ENCODE results near the gene TSEN2.
"Not testable (repeated sequence)": the region's sequence is repeated elsewhere in the genome, so short reads cannot be mapped to it uniquely, and the experiment has no call there.

TSEN2 gene

DNA sequence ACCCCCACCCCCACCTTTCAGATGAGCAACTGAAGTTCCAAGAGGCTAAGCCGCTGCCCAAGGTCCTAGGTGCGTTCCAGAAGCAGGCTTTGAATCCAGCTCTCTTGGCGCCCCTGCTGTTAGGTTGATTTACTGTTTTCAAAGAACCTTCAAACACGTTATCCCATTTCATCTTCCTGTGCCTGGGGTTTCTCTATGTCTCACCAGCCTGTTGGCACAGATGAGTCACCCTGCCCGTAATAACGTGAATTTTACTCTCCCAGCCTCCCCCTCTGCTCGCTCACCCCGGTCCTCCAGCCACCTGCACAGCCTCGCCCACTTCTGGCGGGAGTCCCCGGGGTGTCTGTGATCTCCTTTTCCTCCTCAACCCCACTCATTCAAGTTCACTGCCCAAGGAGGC lies 13.0 kb upstream of the TSEN2 start:
- DNase-seq: peak in 1 of 56 donors; percentile 12

- DNase-seq: no peak
Measured at GRCh38 chr3:12472000-12472610, 12.2 kb upstream of the TSEN2 start.

DNA sequence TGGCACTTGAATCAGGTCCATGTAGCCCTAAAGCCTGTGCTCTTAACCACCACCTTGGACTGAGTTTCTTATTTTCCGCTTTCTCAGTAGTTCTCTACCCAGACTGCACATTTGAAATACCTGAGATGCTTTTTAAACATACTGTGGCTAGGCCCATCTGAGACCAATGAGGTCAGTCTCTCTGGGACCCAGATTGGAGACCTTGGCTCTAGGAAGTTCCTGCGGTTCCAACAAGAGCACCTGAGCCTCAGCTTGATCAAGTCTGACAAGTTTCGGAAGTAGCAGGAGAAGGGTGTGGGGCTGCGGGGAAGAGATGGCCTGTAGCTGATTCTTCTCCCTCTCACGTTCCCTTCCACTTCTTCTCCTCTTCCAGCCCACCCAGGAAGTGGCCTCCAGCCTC lies 11.5 kb upstream of the TSEN2 start:
- no peak for DNase-seq

GRCh38 chr3:12473511-12473910 lies 10.8 kb upstream of the TSEN2 start:
- no peak for DNase-seq

- no peak for DNase-seq
Measured at GRCh38 chr3:12476238-12476897, 7.9 kb upstream of the TSEN2 start.

DNA sequence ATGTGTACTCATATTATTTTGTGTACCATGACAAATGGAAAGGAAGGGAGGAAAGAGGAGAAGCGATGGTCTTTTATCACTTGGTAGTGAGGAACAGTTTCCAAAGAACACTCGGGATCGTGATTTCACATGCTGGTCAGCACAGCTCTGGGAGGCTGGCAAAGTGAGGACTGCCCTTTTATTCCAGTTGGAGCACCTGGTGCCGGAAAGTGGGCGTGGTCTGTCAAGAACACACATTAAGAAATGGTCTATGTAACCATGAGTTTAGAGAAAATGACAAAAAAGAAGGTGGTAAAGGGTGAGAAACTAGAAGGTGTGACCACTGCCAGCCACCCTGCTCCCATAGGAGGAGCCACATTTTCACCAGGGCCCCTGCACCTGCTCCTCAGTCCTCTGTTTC lies 7.0 kb upstream of the TSEN2 start:
- no peak for DNase-seq

GRCh38 chr3:12478326-12478725 lies 6.0 kb upstream of the TSEN2 start:
- no peak for DNase-seq

GRCh38 chr3:12479198-12479597 lies 5.1 kb upstream of the TSEN2 start:
- not testable (repeated sequence) for DNase-seq

DNA sequence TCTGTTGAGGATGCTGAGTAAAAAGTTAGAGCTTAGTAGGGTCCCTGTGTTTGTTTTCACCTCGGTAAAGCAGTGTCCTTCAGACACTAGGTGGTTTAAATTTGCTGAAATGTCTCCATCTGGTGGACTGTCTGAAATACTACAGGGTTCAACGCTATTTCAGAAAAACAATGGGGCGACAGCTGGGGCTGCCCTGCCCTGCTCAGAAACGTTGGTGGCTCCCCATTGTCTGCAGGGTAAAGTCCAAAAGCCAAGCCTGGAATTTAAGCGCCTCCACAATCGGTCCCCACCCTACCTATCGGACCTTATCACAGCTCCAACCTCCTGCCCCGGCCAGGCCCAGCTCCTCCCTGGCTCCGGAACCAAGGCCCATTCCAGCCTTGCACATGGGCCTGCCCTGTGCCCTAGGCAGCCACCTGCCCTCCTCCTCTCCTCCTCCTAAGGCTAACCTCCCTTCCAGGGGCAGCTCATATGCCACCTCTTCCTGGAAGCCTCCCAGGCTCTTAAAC lies 4.3 kb upstream of the TSEN2 start:
- DNase-seq: peak in 4 of 56 donors; percentile 7 to 27 (median 9)

- DNase-seq: no peak
Measured at GRCh38 chr3:12483410-12483809, 870 bp upstream of the TSEN2 start.

DNA sequence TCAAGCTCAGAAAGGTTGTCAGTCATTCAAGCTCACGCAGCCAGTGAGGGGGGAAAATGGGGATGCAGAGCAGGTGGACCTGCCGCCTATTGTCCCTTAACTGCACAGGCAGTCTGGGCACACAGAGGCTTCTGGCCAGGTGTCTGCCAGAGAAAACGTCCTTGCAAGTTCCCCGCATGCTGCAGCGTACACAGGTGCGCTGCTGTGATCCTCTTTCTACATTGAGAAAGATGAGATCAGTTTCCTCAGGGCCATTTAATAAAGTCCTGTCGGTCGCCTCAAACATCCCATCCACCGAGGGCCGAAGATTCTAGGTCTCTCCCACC lies 445 bp upstream of the TSEN2 start:
- DNase-seq: peak in 2 of 56 donors; percentile 49

- no peak for DNase-seq
Measured at GRCh38 chr3:12484983-12485327, 675 bp downstream of the TSEN2 start.

- DNase-seq: no peak
Measured at GRCh38 chr3:12486001-12486400, 1.7 kb downstream of the TSEN2 start.

DNA sequence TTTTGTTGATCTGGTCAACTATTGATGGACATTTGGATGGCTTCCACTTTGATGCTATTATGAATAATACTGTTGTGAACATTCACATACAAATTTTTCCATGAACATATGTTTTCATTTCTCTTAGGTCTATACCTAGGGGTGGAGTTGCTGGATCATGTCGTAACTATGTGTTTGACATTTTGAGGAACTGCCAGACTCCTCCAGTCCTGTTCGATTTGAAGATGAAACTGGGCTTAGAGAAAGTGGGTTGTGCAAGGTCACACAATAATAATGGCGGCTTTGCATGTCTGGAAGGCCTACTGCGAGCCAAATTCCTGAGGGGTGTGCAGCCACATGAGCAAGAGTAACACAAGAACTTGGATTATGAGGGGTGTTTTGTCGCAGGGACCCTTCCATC lies 2.6 kb downstream of the TSEN2 start:
- no peak for DNase-seq

DNA sequence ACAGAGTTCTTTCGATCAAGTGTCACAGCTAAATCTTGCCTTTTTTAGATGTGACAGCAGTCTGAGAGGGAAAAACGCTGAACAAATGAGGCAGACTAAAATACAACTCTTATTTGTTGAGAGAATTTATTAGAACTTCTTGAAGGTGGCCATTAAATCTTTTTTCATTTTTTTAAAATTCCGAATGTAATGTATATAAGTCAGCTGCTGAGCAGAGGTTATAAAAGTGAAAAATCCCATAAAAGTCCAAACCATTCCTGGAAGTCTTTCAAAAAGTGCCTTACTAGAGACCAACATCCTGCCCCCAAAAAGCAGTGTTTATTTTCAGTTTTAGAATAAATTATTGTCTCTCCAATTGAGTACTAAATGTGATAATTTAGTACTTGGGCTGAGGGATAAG lies 3.1 kb downstream of the TSEN2 start:
- DNase-seq: no peak

- DNase-seq: no peak
Measured at GRCh38 chr3:12487786-12488185, 3.5 kb downstream of the TSEN2 start.

DNA sequence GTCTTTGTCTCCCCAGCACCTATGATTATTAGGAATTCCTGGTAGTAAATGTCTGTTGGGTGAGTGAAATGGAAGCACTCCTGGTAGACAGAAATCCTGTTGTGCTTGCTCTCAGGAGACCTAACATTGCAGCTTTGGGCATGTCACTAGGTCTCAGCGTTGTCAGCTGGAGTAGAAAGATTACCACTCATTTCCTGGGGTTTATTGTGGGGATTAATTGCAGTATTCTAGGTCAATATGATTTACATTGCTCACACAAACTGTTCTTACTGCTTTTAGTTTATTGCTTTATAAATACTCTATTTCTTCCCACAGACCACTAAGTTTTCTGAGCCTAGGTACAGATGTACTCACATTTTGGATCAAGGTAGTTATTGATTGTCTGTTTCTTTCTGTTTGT lies 5.1 kb downstream of the TSEN2 start:
- DNase-seq: no peak

DNA sequence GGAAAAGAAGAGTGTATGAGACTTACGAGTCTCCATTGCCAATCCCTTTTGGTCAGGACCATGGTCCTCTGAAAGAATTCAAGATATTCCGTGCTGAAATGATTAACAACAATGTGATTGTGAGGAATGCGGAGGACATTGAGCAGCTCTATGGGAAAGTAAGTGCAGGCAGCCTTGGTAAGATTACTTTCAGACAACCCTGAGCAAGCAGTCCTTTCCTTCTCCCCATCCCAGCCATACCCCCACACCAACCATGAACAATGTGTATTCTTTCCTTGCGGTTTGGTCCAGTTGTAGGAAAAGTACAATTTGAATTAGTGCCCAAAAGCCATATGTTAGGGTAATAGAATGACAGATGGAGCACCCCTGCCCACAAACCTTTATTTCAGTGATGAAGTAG lies 5.6 kb downstream of the TSEN2 start:
- no peak for DNase-seq

DNA sequence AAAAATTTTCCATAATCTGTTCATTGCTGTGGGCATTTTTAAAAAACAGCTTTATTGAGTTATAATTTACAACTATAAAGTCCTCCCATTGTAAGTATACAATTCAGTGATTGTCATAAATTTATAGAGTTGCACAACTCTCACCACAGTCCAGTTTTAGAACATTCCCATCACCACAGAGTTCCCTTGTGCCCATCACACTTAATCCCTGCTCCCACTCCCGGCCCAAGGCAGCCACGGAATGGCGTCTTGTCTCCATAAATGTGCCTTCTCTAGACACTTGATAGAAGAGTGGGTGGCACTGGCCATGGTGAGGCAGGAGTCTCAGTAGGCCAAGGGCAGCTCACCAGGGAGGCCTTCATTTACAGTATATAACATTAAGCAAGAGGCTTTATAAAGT lies 6.3 kb downstream of the TSEN2 start:
- DNase-seq: no peak

DNA sequence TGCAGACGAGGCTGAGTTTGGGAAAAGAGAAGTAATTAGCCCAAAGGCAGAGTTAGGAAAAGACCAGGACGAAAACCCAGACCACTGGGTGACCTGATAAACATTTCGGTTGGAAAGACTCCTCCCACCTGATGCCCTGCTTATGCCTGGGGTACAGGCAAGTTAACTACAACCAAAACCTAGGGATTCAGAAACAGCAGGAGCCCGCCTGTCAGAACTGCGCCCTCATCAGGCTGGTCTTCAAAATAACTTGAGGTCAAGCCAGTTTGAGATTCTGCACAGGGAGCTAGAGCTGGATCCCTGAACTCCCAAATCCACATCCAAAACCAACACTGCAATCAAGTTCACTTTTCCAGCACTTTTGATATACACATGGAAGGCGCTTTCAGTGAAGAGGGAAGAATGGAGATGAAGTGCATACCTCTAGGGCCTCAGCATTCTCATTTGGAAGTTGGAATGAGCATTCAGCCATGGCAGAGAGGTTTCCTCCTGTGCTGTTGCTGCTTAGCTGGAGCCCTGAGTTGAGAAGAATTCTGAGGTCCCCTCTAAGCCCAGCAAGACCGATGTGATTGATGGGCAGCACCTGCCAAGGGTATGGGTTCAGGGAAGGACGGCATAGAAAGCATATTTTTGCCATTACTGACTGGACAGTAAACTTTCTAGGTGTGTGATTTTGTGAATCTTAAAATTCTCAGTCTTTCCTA lies 11.6 kb downstream of the TSEN2 start:
- no peak for DNase-seq

GRCh38 chr3:12496453-12496761 lies 12.1 kb downstream of the TSEN2 start:
- no peak for DNase-seq

GRCh38 chr3:12499474-12499873 lies 15.2 kb downstream of the TSEN2 start:
- DNase-seq: no peak

GRCh38 chr3:12501360-12502020 lies 17.2 kb downstream of the TSEN2 start:
- DNase-seq: no peak
